GM18861 (cell line): Measurements from ENCODE around the gene UBAP2.
A peak's percentile ranks its signal among the peaks of the same experiment; 100 is the strongest.

Experiments
- ATAC-seq: cut with Tn5 transposase; IDR thresholded peaks from one replicate; pipeline ENCODE4 v1.9.1; 2021; ENCODE audit not compliant: unreplicated experiment

UBAP2 gene, protein sequence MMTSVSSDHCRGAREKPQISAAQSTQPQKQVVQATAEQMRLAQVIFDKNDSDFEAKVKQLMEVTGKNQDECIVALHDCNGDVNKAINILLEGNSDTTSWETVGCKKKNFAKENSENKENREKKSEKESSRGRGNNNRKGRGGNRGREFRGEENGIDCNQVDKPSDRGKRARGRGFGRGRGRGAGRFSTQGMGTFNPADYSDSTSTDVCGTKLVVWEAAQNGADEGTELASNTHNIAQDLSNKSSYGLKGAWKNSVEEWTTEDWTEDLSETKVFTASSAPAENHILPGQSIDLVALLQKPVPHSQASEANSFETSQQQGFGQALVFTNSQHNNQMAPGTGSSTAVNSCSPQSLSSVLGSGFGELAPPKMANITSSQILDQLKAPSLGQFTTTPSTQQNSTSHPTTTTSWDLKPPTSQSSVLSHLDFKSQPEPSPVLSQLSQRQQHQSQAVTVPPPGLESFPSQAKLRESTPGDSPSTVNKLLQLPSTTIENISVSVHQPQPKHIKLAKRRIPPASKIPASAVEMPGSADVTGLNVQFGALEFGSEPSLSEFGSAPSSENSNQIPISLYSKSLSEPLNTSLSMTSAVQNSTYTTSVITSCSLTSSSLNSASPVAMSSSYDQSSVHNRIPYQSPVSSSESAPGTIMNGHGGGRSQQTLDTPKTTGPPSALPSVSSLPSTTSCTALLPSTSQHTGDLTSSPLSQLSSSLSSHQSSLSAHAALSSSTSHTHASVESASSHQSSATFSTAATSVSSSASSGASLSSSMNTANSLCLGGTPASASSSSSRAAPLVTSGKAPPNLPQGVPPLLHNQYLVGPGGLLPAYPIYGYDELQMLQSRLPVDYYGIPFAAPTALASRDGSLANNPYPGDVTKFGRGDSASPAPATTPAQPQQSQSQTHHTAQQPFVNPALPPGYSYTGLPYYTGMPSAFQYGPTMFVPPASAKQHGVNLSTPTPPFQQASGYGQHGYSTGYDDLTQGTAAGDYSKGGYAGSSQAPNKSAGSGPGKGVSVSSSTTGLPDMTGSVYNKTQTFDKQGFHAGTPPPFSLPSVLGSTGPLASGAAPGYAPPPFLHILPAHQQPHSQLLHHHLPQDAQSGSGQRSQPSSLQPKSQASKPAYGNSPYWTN

DNA sequence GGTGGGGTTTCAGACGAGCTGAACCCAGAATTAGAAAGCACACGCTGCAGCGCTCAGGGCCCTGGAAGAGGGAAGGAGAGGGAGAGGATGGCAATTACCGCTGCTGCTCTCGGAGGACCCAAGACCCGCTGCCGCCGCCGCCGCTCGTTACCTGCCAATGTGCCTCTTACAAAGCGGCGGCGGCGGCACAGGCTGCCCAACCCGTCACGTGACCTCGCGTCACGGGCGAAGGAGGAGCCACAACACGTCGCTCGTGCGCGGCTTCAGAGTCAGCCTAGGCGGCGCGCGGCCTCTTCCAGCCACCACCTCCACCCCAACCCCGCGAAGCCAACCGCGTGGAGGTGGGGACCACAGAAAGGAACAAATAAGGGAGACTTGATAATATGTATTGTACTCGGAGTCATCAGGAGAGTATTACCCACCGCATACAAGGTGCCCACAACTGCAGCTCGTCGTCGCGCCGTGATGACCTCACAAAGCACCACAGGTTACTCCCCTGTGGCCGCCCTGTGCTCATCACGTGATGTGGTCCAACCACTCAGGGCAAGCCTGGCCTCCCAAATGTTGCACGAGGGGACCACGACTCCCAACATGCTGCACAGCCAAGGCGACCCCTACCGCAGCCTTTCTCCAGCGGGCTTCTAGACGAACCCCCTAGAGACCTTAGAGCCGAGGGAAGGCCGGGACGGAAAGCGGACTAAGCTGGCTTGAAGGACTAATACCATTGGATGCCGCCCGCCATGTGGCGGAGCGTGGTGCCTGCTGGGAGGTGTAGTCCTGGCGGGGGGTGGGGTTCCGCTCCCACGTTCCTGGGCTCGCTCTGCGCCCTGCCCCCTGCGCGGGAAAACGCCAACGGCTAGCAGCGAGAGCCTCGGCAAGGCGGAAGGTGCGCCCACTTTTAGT, at the start of gene UBAP2:
Gene UBAP2 (minus strand): TSS at position 161 of the 903 bp plus-strand sequence. CDS start 31,739 bp downstream, outside the sequence.
- peak; percentile 62 for ATAC-seq

DNA sequence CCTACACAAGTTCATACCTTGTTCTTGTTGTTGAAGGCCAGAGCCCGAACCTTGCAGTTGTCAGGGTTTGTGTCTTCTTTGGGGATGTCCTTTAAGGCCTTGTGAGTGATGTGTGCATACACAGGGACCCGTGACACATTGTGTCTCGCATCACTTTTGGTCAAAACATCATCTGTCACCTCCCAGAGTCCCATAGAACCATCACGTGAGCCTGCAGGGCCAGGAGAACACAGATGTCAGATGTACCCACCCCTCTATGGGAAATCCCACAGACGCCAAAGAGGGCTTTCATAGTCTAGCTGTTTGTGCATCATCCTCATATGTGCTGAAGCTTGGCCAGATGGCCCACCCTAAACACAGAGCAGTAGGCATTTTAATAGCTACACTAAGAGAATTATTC, 49.6 kb upstream of the UBAP2 start:
- ATAC-seq, result peak; percentile 41

DNA sequence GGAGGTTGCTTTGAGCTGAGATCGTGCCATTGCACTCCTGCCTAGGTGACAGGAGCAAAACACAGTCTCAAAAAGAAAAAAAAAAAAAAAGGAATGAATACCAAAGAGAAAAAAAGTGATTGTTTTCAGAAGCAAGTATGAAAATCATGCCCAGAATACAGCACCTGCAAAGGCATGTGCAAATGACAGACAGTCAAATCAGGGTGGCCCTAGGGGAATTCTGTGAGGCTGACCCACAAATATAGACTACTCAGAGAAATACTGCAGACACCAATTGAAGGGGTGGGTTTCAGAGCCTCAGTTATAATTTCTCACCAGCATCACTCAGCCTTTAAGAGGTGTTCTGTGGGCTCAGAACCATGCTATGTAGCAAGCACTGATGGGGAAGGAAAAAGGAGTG, 49.2 kb upstream of the UBAP2 start:
- ATAC-seq, result peak; percentile 79

DNA sequence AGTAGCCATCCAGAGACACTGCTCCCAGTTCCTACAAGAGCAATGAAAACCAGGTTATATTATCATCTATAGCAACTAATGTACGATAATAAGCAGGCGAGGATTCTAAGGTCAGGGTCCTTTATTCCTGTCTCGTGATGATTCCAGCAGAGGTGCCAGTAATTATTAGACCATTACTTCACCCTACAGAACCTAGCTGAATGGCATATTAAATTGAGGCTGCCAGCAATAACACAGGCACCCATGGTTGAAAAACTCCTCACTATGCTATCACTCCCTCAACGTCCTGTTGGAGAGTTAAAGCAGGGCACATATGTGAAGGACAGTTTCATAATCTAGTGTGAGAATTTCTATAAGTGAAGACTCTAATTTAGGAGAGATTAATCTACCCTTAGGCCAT, 48.1 kb upstream of the UBAP2 start:
- no peak for ATAC-seq

DNA sequence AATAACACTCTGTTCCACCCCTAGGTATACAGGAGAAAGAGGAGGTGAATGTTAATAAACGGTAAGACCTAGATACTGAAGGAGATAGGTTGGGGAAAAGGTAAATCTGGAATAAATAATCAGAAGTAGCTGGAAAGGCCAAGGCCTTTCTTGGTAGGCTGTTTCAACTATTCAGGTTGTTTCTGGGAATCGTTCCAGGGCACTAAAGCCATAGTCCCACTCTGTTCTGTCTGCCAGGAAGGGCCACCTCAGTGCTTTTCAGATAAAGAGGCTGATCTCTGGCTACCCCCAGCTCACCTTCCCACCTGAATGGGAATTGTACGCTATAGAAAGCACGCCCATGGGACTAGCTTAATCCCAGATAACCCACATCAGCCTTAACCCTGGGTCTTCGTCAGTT, 44.9 kb upstream of the UBAP2 start:
- ATAC-seq, result no peak

DNA sequence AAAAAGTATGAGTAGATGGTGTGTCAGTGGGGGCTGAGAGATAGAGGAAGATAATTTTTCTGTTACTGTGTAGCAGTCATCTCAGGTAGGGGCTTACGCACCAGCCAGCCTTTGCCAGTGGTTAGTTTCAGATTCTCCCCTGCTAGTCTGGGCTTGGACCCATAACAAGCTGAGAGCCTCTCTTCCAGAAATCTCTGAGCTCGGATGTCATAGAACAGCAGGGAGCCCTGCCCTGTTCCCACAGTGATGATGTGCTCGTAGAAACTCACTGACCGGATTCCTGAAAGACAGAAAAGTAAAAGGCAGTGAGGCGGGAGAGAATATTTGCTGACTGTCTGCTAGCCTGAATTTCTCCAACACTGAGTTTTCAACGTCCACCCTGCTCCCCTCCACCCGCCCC, 40.6 kb upstream of the UBAP2 start:
- ATAC-seq, result no peak

DNA sequence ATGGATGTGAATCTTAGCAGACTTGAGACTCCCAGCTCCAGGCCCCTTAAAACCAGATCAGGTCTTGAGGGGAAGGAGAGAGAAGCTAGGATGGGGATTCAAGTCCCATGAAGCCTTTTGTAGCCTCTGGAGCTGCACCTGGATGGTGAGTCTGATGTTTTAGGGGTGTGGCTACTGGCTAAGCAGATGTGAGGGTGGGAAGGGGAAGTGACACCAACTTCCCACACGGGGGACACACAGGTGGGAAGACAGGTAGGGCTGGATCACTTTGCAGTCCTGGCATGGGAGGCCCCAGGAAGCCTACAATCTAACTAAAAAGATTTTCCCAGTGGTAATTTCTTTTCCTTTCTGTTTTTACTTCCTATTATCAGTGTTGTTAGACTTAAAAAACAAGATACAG, 38.7 kb upstream of the UBAP2 start:
- ATAC-seq, result no peak

DNA sequence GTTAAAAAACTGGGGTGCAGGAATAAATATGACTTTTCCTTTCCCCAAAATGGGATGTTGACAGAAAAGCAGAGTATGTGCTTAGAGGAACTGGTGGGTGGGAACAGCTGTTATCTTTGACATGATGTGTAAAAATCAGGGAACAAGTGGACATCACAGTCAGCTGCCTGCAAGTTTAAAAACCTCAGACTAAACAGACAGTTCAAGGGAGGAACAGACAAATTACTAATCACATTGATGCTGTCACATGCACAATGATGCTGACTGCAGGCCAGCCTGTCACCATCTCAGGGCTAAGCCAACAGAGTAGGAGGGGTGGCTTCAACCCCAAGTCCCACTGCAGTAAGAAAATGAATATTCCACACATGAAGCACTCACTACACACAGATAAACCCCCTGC, 38.2 kb upstream of the UBAP2 start:
- no peak for ATAC-seq

DNA sequence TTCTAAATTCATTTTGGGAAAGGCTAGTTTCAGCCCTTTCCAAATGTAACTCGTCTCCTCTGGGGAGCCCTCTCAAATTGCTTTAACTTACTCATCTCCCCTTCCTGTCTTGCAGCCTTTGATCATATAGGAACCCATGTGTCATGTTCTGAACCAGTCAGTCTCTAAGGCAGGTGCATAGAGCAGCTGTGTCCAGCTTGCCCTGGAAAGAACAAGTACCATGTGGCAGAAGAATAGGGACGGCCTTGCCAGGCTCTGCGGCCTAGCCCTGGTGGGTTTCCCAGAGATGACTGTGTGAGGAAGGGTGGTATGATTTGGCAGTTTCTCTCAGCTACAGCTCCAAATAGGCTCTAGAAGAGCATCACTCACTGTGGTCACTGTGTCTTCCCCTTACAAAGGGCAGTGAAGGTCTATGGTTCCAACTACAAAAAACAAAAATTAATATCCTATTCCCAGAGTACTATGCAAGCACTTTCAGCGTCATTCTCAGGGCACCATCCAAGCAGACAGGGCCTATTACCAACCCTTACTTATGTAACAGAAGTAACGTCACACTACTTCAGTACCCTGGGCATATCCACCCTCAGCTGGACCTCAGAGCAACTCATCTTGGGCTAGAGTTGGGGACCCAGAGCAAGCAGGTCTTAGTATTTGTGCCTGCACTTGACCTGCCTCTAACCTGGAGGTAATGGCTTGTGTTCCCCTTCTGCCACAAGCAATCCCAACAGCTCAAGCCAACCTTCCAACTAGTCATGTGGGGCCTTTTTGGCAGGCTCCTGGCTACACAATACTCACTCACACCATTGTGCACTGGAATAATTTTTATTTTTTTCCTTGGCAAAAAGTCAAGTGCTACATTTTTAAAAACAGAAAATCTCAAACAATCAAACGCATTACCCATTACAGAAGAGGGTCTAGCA, 37.2 kb upstream of the UBAP2 start:
- ATAC-seq, result no peak

DNA sequence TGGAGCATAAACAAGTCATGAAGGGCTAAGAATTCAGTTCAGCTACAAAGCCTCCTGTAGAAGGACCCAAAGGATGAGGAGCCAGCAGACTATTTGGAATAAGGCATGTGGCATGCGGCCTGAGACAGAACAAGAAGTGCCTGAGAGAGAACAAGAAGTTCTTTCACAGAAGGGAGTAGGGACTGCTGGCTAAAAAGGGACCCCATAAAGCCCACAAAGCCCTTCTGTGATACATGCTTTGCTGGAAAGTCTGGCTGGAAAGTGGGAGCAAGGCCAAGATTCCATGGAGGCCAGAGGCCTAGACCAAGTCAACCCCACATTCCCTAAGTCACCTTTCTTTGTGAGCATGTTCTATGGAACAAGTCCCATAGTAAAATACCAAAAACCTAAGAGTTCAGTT, 35.9 kb upstream of the UBAP2 start:
- ATAC-seq, result no peak

DNA sequence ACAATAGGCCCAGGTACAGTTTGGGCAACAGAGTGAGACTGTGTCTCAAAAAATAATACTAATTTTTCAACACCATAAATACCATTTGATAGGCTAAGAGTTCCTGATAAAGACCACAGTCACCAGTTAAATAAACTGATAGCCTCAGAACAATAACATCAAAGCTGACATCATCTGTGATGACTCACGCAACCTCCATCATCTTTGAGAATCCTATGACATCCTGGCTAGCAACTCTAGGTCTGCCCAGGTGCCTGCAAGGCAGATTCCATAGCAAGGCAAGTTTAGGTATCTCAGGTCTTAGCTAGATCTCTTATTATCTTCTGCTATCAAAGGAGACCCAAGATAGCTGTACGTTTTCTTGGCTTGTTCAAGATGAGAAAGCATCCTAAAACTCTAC, 30.5 kb upstream of the UBAP2 start:
- no peak for ATAC-seq

DNA sequence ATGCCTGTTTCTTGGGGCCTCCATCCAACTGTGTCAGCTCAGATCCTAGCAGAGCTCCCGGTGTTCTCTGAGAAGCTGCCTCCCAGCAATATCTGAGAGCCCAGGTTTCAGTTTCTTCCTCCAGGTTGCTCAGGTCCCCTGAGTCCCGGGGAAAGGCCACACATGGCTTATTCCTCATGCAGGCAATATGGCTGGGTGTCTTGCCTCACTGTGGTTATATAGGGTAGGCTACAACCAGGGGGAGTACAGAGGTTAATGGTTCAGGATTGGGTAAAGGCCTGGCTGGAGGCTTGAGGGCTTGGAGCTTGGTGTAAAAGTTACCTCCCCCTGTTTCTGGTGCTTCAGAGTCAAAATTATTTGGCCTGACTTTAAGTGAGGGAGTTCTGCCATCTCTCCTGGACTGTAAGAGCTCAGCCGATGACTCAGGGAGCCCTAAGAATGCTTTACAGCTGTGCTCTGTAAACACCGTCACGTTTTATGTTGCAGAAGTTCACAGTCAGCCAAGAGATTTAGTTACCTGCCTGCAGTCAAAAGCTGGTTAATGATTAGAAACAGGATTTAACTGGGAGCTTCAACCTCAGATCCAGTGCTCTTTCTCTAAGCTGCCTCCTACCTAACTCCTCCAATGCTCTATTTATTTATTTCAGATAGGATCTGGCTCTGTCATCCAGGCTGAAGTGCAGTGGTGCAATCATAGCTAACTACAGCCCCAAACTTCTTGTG, 24.3 kb upstream of the UBAP2 start:
- ATAC-seq, result no peak

DNA sequence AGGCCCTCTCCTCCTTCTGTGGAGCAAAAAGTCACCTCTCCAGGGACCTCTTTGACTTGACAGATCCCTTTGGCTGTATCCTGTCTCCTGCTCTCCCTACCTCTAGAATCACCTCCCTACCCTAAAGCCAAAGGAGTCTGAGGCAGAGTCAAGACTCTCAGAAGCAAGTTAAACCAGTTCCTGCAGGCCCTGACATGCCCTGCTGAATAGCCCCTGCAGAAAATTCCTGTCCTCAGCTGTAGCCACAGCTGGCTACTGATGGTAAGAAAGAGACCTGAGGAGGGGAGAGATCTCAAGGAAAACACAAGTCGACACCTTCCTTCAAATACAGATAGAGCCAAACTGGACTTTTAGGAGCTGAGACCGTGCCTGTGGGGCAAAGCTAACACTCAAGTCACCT, 23.7 kb upstream of the UBAP2 start:
- ATAC-seq, result no peak

DNA sequence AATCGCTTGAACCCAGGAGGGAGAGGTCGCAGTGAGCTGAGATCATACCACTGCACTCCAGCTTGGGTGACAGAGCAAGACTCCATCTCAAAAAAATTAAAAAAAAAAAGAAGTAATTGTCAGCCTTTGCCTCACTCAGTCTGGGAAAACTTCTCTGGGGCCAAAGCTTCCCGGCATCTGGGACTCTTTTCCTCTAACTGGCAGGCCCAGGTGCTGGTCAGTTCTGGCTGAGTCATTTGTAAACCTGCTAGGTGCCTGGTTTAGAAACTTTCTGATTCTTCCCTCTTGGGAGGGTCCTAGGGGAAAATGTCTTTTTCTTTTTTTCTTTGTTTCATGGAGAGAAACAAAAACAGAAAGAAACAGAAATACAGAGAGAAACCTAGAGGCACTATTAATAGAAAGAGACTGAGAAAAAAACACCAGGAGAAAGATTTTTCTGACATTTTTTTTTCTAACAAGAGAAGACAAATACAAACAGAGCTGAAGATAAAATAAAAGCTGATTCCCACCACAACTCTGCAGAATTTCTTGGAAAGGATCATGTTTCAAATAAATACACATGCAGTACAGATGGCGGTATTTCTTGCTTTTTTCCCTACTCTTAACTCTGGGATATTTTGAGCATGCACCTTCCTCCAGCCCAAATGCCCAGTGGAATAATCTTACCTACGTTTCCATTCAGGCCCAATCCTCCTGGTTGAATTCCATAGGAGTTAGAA, 22.1 kb upstream of the UBAP2 start:
- no peak for ATAC-seq

DNA sequence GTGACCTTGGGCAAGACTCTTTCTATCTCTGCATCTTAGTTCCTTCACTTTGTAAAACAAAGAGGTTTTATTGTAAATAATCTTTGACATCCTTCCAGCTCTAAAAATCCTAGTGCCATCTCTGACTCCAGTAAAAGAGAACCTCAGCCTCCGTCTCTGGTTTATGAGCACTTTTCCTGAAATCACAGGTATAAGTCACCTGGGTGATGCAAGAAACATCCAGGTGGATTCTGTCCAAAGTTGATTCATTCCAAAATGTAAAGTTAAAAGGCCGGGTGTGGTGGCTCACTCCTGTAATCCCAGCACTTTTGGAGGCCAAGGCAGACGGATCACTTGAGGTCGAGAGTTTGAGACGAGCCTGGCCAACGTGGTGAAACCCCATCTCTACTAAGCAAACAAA, 21.1 kb upstream of the UBAP2 start:
- no peak for ATAC-seq

DNA sequence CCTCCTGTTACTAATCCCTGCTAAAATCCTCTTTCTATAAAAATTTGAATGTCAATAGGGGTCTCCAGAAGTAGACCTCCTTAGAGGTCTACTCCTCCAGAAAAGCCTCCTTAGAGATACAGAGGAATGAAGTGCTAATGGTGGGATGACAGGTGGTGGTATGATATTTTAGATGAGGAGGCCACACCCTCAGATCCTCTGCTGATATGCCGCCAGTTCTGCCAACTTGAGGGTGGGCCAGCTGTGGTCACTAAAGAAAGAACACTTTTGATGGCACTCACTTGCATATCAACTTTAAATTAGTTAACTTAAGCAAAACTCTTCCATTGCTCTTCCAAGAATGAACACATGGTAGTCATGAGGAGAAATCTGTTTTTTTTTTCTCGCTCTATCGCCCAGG, 16.9 kb upstream of the UBAP2 start:
- ATAC-seq, result no peak

DNA sequence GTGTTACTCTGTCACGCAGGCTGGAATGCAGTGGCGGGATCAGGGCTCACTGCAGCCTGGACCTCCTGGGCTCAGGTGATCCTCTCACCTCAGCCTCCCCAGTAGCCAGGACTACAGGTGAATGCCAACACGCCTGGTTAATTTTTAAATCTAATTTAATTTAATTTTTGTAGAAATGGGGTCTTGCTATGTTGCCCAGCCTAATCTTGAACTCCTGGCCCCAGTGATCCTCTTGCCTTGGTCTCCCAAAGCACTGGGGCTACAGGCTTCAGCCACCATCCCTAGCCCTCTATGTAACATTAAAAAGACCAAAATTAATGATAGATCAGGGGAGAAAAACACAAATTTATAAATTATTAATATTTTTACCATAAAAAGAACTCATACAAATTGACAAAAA, 11.3 kb upstream of the UBAP2 start:
- no peak for ATAC-seq

DNA sequence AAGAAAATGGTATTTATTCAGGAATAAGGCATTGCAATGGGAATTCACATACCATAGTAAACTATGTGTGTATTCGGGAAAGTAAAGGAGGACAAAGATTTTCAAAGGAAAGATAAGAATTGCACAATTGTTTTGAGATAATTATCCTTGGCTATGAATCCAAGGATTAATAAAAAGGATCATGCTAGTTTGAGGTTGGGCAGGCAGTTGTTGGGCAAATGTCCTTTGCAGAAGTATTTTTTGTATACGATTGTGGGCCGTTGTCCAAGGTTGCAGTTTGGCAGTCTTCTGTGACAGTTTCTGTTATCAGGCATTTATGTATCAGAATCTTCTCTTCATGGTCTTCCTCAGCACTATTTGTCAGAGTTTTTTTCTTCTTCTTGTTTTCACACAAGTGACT, 10.6 kb upstream of the UBAP2 start:
- no peak for ATAC-seq
